HUES64 (cell line): ENCODE measurements around the gene BCL3.

ENCODE experiments used
- H3K27ac ChIP-seq: 2 replicates; pipeline ENCODE4 v1.7.0; 2013; ENCODE audit warnings: low read depth, low read length, inconsistent platforms
- H3K27me3 ChIP-seq: 2 replicates; pipeline ENCODE4 v1.6.1; 2013; ENCODE audit warnings: mild to moderate bottlenecking, low read length; ENCODE audit not compliant: insufficient read depth
- H3K36me3 ChIP-seq: 2 replicates; pipeline ENCODE4 v1.6.1; 2013; ENCODE audit warnings: mild to moderate bottlenecking, low read length; ENCODE audit not compliant: insufficient read depth
- H3K4me1 ChIP-seq: 2 replicates; pipeline ENCODE4 v1.6.1; 2013; ENCODE audit warnings: mild to moderate bottlenecking, low read length, moderate library complexity; ENCODE audit not compliant: insufficient read depth
- H3K4me3 ChIP-seq: 2 replicates; pipeline ENCODE4 v1.5.1; 2013; ENCODE audit warnings: mild to moderate bottlenecking, low read length, moderate library complexity
- H3K9ac ChIP-seq: 2 replicates; pipeline ENCODE4 v1.6.1; 2013; ENCODE audit warnings: mild to moderate bottlenecking, low read depth, low read length
- H3K9me3 ChIP-seq: 2 replicates; pipeline ENCODE4 v1.6.1; 2013; ENCODE audit warnings: low read depth, low read length; ENCODE audit not compliant: insufficient read depth
- WGBS: fragments of 150-250, 120-280 bp; methylation state at CpG from one replicate; pipeline ENCODE4 v1.1.7; 2013; ENCODE audit warnings: missing lambda C conversion rate; 5-methylcytosine and 5-hydroxymethylcytosine counted together

The BCL3 gene

GRCh38 chr19:44732235-44733014, 16.1 kb upstream of the BCL3 start:
- no peak overlapping the region for H3K9ac ChIP-seq

GRCh38 chr19:44734357-44734756, 14.2 kb upstream of the BCL3 start:
- no peaks in the 10 kb centered on the region for H3K4me1 ChIP-seq
- H3K27ac ChIP-seq, result no peak overlapping the region
- no peaks in the 10 kb centered on the region for H3K9me3 ChIP-seq
- H3K36me3 ChIP-seq, result no peaks in the 10 kb centered on the region
- no peak overlapping the region for H3K9ac ChIP-seq
- WGBS, result 0% methylated on average over 1 of the region's 1 CpG
- H3K4me3 ChIP-seq, result no peak overlapping the region
- H3K27me3 ChIP-seq, result no peaks in the 10 kb centered on the region

More at GRCh38 chr19:44732235-44733014, 16.1 kb upstream of the BCL3 start:
- H3K4me3 ChIP-seq, result no peak overlapping the region
- no peaks in the 10 kb centered on the region for H3K9me3 ChIP-seq
- 82% methylated on average over 11 of the region's 11 CpGs for WGBS
- H3K4me1 ChIP-seq, result no peaks in the 10 kb centered on the region
- no peaks in the 10 kb centered on the region for H3K36me3 ChIP-seq
- no peak overlapping the region for H3K27ac ChIP-seq
- H3K27me3 ChIP-seq, result no peaks in the 10 kb centered on the region

- Histone ChIP-seq H3K36me3 (no peaks in the 10 kb centered on the region), H3K4me1 (no peaks in the 10 kb centered on the region), H3K9me3 (no peaks in the 10 kb centered on the region), H3K4me3 (no peak overlapping the region), H3K9ac (no peak overlapping the region), H3K27me3 (no peaks in the 10 kb centered on the region), H3K27ac (no peak overlapping the region)
- 85% methylated on average over 5 of the region's 5 CpGs for WGBS
These were observed 13.5 kb upstream of the BCL3 start for GRCh38 chr19:44735011-44735410.

GRCh38 chr19:44737238-44738071, 11.1 kb upstream of the BCL3 start:
- Histone ChIP-seq H3K27me3 (no peaks in the 10 kb centered on the region), H3K36me3 (no peaks in the 10 kb centered on the region), H3K27ac (no peak overlapping the region), H3K9ac (no peak overlapping the region), H3K4me3 (no peak overlapping the region), H3K9me3 (no peaks in the 10 kb centered on the region), H3K4me1 (0 out of 2 replicates have a peak, but pooled peaks cover 3% of the 10 kb centered on the region)
- WGBS, result 75% methylated on average over 13 of the region's 13 CpGs

- H3K9me3 ChIP-seq, result no peaks in the 10 kb centered on the region
- H3K9ac ChIP-seq, result no peak overlapping the region
- WGBS, result 92% methylated on average over 2 of the region's 2 CpGs
- no peak overlapping the region for H3K4me3 ChIP-seq
- 0 out of 2 replicates have a peak, but pooled peaks cover 3% of the 10 kb centered on the region for H3K4me1 ChIP-seq
- no peaks in the 10 kb centered on the region for H3K36me3 ChIP-seq
- no peaks in the 10 kb centered on the region for H3K27me3 ChIP-seq
- no peak overlapping the region for H3K27ac ChIP-seq
These were observed 10.4 kb upstream of the BCL3 start for GRCh38 chr19:44738136-44738535.

GRCh38 chr19:44738603-44739558, 9.6 kb upstream of the BCL3 start:
- Histone ChIP-seq H3K4me1 (0 out of 2 replicates have a peak, but pooled peaks cover 3% of the 10 kb centered on the region), H3K4me3 (no peak overlapping the region), H3K27me3 (no peaks in the 10 kb centered on the region), H3K9me3 (no peaks in the 10 kb centered on the region), H3K9ac (no peak overlapping the region), H3K36me3 (no peaks in the 10 kb centered on the region), H3K27ac (no peak overlapping the region)
- WGBS, result 82% methylated on average over 11 of the region's 11 CpGs

GRCh38 chr19:44740351-44740824, 8.1 kb upstream of the BCL3 start:
- Histone ChIP-seq H3K36me3 (no peaks in the 10 kb centered on the region), H3K27me3 (peaks cover 1% of the 10 kb centered on the region), H3K4me3 (no peak overlapping the region), H3K4me1 (0 out of 2 replicates have a peak, but pooled peaks cover 3% of the 10 kb centered on the region), H3K9me3 (no peaks in the 10 kb centered on the region), H3K9ac (no peak overlapping the region), H3K27ac (no peak overlapping the region)
- WGBS, result 70% methylated on average over 3 of the region's 3 CpGs

- no peak overlapping the region for H3K27ac ChIP-seq
- H3K4me1 ChIP-seq, result 0 out of 2 replicates have a peak, but pooled peaks cover 3% of the 10 kb centered on the region
- H3K9me3 ChIP-seq, result no peaks in the 10 kb centered on the region
- 97% methylated on average over 5 of the region's 6 CpGs for WGBS
- H3K27me3 ChIP-seq, result peaks cover 10% of the 10 kb centered on the region
- no peak overlapping the region for H3K9ac ChIP-seq
- no peak overlapping the region for H3K4me3 ChIP-seq
- no peaks in the 10 kb centered on the region for H3K36me3 ChIP-seq
These were observed 7.2 kb upstream of the BCL3 start for GRCh38 chr19:44741258-44741731.

GRCh38 chr19:44741841-44742329, 6.6 kb upstream of the BCL3 start:
- Histone ChIP-seq H3K4me3 (no peak overlapping the region), H3K9ac (no peak overlapping the region)
- 37% methylated on average over 12 of the region's 13 CpGs for WGBS

GRCh38 chr19:44742330-44743061, 6.0 kb upstream of the BCL3 start:
- 0 out of 2 replicates have a peak, but pooled peaks cover 3% of the 10 kb centered on the region for H3K4me1 ChIP-seq
- H3K27ac ChIP-seq, result no peak overlapping the region
- peaks cover 20% of the 10 kb centered on the region for H3K27me3 ChIP-seq
- H3K36me3 ChIP-seq, result no peaks in the 10 kb centered on the region
- no peak overlapping the region for H3K4me3 ChIP-seq
- no peak overlapping the region for H3K9ac ChIP-seq
- 92% methylated on average over 20 of the region's 20 CpGs for WGBS
- no peaks in the 10 kb centered on the region for H3K9me3 ChIP-seq

More at GRCh38 chr19:44741841-44742329, 6.6 kb upstream of the BCL3 start:
- Histone ChIP-seq H3K4me1 (0 out of 2 replicates have a peak, but pooled peaks cover 3% of the 10 kb centered on the region), H3K27me3 (peaks cover 16% of the 10 kb centered on the region), H3K9me3 (no peaks in the 10 kb centered on the region), H3K36me3 (no peaks in the 10 kb centered on the region), H3K27ac (no peak overlapping the region)
